Activated CD4-positive, alpha-beta T cell treated with anti-CD3 and anti-CD28 coated beads, Interleukin-2, Interleukin-4, amounts not matched to agents 100 ng/mL and 50 ng/mL, durations not matched to agents 16 hours and 8 hours (primary cell): ENCODE data around the gene FMN2.
"Not testable (repeated sequence)": the region's sequence is repeated elsewhere in the genome, so short reads cannot be mapped to it uniquely, and the experiment has no call there.

Experiments used
- DNase-seq: peaks from one replicate; pipeline ENCODE4 v3.0.0-alpha.2; 2020; ENCODE audit warnings: low spot score

Gene FMN2

GRCh38 chr1:240254778-240255291, 163.2 kb downstream of the FMN2 start:
- no peak for DNase-seq

- no peak for DNase-seq
Observed at GRCh38 chr1:240255922-240256321, 164.2 kb downstream of the FMN2 start.

DNA sequence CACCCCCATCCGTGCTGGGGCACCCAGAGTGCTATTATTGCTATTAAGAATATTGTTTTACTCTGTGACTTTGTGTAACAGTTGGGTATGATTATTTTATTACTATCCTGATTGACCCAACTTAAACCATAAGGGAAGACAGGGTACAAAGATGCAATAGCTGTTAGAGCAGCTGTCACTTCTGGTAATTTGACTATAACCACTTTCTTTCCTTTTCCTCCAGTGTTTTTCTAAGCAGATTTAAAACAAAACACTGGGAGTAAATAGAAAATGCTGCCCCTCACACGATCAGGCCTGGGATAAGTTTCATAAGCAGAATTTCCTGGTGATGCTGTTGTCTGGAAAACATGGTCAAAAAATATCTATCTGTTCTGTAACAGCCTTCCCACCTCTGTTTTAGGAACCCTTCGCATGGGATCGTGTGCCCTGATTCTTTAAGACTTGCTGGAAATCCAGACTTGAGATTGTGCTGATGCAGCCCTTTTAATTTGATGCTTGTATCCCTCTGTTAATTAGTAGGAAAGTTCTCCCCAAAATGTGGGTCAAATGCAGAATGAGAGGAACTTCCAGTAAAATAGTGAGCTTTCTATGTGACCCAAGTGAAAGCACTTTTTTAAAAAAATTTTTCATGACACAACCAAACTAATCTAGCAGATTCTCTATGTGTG, 165.3 kb downstream of the FMN2 start:
- DNase-seq, result no peak

DNA sequence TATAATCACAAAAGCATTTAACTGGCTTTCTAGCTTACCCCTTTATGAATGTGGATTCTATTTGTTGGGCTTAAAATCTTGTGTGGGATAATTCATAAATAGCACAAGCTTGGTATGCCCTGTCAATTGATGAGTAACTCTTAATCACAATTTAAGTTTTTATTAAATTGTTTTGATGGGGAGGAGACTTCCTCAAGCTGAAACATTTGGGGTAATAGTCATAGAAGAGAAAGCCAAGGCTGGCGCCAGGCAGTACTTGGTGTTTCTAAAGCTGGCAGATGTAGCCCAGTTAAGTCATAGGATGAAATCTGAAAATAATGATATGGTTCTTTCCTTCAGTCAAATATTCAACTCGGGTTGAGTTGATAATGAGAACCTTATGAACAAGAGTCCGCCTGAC, 167.2 kb downstream of the FMN2 start:
- DNase-seq, result no peak

DNA sequence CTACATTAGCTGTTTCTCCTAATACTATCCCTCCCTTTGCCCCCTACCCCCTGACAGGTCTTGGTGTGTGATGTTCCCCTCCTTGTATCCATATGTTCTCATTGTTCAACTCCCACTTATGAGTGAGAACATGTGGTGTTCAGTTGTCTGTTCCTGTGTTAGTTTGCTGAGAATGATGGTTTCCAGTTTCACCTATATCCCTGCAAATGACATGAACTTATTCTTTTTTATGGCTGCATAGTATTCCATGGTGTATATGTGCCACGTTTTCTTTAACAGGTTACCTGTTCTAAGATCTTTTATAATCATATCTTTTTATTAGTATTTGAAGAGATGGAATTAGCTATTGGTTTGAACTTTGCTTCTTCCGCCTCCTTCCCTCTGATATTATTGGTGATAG, 172.8 kb downstream of the FMN2 start:
- DNase-seq, result not testable (repeated sequence)

GRCh38 chr1:240271081-240271480, 179.4 kb downstream of the FMN2 start:
- no peak for DNase-seq

- no peak for DNase-seq
Observed at GRCh38 chr1:240274569-240274968, 182.9 kb downstream of the FMN2 start.

GRCh38 chr1:240275219-240275618, 183.5 kb downstream of the FMN2 start:
- DNase-seq, result not testable (repeated sequence)

DNA sequence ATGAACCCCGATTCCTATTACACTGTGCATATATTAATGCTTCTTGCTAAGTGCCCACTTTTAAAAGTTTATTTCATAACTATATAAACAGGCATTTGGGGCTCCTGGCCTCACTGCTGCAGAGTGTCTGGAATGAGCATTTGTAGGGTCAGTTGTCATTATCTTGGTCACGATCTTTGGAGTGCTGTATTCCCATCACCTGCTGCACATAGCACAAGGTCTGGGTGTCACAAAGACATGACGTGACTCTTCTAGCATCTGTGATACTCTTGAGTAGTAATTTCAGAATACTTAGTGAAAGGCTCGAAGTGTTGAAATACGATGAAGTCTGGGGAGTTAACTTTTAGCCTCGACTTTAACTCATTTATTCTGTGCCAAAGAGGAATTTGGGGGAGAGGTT, 186.4 kb downstream of the FMN2 start:
- no peak for DNase-seq

DNA sequence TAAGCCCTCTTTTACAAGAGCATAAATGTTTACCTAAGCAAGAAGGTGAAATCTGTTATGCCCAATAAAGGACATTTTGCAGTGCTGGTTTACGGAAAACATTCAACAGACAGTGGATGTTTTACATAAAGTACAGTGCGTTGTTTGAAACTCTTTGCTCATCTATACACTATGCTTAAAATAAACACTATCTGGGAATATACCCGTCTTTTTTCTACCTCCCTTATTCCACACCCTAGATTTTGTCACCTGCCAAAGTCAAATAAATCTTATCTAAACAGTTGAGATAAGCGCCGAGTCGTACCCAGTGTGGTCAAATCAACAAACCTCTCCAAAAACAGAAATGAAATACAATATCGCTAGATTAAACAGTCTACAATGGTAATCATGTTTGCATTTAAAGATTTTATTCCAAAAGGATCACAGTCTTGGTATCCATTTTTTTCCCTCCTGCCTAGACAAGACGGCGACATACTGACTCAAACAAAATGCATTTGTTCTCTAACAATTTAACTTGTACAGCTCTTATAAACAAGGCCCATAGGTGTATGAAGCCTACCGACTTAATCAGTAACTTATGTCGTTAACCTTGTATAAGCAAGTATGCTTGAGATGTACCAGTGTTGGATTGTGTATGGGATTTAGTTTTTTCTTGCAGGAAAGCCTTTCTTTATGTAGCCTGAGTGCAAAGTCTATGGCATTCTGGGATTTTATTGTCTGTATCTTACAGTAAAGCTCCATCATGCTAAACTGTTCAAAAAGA, 189.1 kb downstream of the FMN2 start:
- no peak for DNase-seq

DNA sequence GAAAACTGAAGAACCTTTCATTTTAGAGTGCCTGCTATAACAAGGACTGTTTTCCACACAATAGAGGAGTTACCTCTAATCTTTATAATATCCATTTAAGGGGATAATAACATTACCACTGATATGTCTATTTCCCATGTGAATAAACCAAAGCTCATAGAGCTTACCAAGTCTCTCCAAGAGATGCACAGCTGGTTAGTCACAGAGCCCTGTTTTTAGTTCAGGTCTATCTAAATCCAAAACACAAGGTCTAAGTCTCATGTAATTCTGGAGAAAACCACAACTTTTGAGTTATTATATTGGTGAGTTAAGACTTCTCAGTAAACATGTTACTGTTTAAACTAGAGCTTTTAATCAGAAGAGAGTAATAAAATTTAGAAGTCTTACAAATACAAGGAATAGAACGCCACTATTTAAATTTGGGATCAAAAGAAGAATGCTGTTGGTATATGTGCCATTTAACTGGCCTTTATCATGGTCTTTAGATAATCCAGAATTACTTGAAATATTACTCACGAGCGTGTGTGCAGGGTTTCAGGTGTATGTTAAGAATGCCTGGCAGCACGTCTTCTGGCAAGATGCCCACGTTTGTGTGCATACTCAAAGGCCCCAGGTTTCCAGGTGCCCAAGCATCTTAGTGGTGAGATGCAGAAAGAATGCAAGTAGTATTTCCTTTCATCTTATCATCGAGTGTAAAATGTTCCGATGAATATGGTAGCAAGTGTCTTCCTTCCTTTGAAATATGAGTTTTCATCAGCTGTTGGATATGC, 190.6 kb downstream of the FMN2 start:
- DNase-seq, result no peak

DNA sequence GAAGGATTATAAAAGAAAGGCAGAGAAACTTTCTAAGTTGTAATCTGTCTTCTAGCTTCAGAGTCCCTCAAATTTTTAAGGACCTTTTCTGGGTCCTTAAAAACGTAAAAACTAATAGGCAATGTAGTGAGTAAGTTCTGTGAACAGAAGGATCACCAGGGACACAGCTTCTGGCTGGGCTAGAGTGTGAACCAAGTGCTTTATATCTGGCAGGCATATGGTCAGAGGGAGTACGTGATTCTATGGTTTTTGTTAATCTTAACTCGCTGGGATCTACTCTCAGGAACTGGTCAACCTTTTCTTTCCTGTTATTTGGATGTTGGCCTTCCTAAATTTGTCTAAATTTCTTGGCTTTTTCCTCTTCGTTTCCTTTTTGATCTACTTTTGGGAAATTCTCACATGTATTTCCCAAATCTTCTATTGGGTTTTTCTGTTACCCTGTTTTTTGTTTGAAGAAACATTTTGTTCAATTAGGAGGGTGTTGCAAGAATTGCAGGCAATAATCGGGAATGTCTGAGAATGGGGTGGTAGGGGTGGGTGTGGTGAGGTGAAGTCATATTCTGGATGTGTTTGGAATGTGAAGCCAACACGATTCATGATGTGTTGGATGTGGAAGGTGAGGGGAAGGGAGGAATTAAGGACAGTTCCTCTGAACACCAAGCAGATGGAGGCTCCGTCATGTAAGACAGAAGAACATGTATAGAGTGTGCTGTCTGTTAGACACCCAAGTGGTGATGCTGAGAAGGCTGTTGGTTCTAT, 193.2 kb downstream of the FMN2 start:
- no peak for DNase-seq

- DNase-seq, result no peak
Observed at GRCh38 chr1:240285540-240285939, 193.9 kb downstream of the FMN2 start.

- no peak for DNase-seq
Observed at GRCh38 chr1:240287722-240288121, 196.0 kb downstream of the FMN2 start.

GRCh38 chr1:240293706-240294105, 202.0 kb downstream of the FMN2 start:
- no peak for DNase-seq

DNA sequence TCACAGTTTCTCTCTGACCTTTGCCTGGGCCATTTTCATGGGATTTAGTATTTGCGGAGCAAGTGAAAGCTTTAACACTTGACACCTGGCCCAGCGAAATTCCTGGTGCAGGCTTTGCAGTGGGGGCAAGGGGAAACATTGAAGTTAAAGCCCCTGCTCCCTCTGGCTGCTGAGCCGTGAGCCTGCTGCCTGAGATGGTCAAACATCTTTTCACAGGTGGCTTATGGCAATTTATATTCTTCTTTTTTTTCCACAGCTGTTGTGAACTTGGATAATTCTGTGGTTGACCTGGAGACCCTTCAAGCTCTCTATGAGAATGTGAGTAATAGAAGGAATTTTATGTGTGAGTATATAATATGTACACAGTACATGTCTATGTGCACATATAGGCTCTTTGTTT, 202.9 kb downstream of the FMN2 start:
- no peak for DNase-seq

- DNase-seq, result no peak
Observed at GRCh38 chr1:240295811-240296210, 204.1 kb downstream of the FMN2 start.

DNA sequence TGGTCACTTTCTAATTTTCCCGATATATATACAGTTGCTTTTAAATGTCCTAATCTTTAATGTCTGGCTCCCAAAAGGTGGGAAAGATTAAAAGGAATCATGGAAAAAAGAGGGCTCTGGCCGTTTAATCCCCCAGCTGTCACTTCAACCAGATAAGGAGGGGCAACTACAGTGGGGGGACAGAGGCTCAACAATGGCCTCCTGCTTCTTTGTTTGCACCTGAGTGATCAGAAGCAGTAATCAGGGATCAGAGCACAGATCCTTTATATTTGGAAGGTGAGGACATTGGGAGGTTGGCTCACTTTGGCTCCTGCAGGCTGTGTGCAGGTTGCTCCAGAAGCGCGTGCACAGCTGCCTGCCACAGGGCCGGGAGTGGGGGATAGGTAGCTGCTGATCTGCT, 212.8 kb downstream of the FMN2 start:
- DNase-seq, result no peak

GRCh38 chr1:240306673-240307072, 215.0 kb downstream of the FMN2 start:
- no peak for DNase-seq

GRCh38 chr1:240308096-240308495, 216.4 kb downstream of the FMN2 start:
- DNase-seq, result no peak

- no peak for DNase-seq
Observed at GRCh38 chr1:240309769-240310168, 218.1 kb downstream of the FMN2 start.
